HG03196 (cell line): ENCODE data around the gene EEF1AKMT4.
A peak's percentile ranks its signal among the peaks of the same experiment; 100 is the strongest.

Experiments
- ATAC-seq: cut with Tn5 transposase; IDR thresholded peaks from one replicate; pipeline ENCODE4 v1.9.1; 2021; ENCODE audit not compliant: unreplicated experiment

The EEF1AKMT4 gene

DNA sequence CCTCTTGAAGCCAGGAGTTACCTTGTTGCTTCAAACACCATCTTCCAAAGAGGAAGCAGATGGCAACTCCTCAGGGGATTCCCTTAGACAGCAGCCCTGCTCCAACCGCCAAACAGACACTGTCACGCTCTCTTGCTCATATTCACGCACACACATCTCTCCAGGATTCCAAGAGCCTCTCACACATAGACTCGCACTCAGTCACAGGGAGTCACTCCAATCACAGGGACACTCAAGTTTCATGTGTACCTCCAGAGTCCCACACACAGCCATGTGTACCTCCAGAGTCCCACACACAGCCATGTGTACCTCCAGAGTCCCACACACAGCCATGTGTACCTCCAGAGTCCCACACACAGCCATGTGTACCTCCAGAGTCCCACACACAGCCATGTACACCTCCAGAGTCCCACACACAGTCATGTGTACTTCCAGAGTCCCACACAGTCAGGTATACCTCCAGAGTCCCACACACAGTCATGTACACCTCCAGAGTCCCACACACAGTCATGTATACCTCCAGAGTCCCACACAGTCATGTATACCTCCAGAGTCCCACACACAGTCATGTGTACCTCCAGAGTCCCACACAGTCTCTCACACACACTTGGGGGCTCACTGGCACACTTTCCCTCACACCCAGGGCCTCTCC is 14.0 kb upstream of the EEF1AKMT4 start:
- no peak for ATAC-seq

DNA sequence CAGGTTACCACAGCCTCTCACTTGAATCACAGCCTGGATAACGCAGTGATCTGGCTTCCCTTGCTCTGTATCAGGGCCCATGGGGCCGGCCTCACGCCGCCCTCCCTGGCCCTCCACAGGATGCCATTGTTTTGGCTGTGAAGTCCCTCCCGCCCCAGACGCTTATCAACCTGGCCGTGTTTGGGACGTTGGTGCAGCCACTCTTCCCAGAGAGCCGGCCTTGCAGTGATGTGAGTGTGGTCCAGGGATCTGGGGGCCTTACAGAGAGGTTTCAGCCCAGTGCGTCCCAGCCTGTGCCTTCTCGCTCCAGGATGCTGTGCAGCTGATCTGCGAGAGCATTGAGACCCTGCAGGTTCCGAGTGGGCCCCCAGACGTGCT is 13.4 kb upstream of the EEF1AKMT4 start:
- ATAC-seq, result no peak

DNA sequence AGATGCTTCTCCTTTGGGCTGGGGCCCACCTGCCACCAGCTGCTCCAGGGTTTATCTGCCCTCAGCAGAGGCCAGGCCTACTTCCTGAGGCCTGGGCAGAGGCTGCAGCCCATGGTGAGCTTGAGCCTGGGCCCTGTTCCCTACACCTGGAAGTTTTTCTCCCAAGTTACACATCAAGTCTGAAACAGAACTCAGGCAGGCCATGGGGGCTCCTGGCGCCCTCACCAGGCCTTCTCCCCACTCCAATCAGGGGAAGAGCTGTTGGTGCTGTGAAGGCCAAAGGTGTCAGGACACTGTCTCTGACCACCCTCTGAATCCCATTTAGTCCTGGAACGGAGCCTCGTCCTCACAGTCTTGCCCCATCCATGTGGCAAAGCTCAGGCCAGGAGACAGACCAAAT is 12.8 kb upstream of the EEF1AKMT4 start:
- ATAC-seq, result no peak

DNA sequence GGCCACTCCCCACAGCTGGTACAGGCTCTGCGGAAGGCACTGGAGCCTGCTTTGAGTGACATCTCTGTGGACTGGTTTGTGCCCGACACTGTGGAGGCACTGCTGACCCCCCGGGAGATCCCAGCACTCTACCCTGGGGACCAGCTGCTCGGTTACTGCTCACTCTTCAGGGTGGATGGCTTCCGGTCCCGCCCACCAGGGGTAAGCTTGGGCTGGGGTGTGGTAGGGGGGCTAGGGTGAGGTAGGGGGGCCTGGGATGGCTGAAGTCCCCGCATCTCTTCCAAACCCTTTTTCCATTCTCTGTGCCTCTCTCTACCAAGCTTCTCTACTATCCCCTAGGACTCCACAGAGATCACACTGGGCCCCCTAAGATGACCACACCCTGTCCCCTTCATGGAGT is 12.3 kb upstream of the EEF1AKMT4 start:
- no peak for ATAC-seq

DNA sequence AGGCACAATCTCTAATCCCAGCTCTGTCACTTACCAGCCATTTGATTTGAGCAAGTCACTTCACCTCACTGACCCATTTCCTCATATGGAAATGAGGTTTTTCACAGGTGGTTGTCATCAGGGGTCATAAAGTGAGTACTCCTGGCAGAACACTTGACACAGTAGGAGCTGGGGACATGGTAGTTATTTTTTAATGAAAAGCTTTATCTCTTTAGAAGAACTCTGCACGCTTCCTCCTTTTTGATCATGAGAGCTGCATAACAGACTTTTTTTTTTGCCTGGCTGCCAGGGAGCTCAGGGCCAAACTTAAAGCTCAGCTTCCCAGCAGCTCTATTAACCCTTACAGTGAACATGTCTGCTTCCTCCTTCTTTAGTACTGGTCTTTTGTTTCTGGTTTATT is 11.7 kb upstream of the EEF1AKMT4 start:
- no peak for ATAC-seq

DNA sequence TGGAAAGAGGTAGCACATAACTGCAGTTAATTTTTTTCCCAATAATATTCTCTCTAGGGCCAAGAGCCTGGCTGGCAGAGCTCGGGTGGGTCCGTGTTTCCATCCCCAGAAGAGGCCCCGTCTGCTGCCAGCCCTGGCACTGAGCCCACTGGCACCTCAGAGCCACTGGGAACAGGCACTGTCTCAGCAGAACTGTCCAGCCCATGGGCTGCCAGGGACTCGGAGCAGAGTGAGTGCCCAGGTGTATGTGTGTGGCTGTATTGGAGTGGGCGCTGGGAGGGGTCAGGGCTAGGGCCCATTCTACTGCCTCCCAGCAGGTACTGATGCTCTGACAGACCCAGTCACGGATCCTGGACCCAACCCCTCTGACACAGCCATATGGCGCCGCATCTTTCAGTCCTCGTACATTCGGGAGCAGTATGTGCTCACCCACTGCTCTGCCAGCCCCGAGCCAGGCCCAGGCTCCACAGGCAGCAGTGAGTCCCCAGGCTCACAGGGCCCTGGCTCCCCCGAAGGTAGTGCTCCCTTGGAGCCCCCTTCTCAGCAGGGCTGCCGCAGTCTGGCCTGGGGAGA is 11.1 kb upstream of the EEF1AKMT4 start:
- no peak for ATAC-seq

DNA sequence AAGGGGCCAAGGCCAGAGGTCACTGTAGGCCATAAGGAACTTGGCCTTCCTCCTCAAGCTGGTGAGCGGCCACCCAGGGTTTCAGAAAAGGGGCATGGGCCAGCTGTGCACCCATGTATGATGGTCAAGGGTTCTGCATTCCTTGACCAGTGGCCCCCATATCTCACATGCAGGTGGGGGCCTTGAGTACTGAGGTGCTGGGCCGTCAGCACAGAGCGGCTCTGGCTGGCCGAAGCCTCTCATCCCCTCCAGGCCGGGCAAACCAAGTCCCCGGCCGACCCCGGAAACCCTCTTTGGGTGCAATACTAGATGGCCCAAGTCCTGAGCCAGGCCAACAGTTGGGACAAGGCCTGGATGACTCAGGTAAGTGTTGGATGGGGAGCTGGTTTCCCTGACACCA is 10.3 kb upstream of the EEF1AKMT4 start:
- no peak for ATAC-seq

DNA sequence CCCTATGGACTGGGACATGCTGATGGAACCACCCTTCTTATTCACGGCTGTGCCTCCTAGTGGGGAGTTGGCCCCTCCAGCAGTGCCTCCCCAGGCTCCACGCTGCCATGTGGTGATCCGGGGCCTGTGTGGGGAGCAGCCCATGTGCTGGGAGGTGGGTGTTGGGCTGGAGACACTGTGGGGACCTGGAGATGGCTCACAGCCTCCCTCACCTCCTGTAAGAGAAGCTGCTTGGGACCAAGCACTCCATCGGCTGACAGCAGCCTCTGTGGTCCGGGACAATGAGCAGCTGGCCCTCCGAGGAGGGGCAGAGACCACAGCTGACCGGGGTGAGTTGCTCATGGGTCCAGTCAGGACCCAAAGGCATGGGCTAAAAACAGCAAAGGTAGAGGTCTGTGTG is 9.8 kb upstream of the EEF1AKMT4 start:
- ATAC-seq, result no peak

DNA sequence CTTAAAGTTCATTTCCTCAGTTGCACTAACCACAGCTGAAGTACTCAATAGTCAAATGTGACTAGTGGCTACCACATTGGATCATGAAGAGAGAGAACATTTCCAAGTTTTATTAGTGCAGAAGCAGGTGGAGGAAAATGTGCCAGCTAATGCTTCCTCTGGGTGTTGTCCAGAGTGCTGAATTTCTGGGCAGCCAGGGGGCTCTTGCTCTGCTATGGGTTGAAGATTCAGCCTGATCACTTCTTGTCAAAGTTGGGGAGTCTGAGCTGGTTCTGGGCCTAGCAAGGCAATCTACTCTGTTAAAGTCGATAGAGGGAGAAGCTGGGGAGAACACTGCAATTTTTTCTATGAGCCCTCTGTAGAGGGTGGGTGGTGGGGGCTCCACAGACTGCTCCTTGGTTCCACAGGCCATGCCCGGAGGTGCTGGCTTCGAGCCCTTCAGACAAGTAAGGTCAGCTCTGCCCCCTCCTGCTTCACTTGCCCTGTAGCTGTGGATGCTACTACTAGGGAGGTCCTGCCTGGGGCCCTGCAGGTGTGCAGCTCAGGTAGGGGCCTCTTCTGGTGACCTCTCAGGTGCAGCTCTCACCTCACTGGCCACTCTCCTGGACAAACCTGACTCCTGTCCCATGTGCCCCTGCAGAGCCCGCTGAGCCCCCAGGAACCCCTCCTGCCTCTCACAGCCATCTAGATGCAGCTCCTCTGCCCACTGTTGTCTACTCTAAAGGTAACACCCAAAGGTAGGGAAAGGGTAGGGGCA is 8.9 kb upstream of the EEF1AKMT4 start:
- no peak for ATAC-seq

DNA sequence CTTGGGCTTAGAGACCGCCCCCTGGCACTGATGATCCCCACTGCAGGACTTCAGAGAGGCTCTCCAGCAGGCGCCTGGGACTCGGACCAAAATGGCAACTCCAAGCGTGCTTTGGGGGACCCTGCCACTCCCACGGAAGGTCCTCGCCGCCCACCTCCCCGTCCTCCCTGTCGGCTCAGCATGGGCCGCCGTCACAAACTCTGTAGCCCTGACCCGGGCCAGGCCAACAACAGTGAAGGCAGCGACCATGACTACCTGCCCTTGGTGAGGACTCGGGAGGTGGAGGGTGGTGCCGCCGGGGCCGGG is 8.4 kb upstream of the EEF1AKMT4 start:
- no peak for ATAC-seq

DNA sequence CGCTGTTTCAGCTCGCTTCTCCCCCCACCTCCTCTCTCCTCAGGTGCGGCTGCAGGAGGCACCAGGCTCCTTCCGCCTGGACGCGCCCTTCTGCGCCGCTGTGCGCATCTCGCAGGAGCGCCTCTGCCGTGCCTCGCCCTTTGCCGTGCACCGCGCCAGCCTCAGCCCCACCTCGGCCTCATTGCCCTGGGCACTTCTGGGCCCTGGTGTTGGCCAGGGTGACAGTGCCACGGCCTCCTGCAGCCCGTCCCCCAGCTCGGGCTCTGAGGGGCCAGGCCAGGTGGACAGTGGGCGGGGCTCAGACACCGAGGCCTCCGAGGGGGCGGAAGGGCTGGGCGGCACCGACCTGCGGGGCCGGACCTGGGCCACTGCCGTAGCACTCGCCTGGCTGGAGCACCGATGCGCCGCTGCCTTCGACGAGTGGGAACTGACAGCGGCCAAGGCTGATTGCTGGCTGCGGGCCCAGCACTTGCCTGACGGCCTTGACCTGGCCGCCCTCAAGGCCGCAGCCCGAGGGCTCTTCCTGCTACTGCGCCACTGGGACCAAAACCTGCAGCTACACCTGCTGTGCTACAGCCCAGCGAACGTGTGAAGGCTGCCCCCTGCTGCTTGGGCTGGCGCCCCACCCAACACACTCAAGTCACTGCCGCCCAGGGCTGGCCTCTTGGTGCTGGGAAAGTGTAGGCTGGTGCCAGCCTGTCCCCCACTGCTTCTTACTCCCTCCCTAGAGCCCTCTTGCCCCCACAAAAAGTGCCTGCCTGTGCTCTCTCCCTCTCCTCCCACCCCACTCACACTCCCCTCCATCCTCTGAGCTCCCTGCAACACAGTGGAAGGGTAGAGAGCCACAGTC is 7.8 kb upstream of the EEF1AKMT4 start:
- ATAC-seq, result no peak

DNA sequence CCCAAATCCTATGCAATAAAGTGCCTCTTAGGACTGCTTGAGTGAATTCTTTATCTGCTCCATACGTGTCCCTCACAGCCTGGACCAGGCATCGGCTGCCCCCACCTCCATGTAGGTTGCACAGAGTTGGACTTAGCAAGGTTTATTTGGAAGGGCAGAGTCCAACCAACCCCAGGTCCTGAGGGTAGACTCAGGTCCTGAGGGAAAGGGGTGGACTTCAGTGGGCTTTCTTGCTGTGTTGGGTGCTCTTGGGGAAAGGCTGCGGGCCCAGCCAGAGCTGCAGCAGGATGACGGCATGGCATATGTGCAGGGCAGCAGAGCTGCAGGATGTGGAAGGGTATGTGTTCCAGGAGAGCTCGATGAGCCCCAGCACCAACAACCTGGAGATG is 7.2 kb upstream of the EEF1AKMT4 start:
- ATAC-seq, result no peak

DNA sequence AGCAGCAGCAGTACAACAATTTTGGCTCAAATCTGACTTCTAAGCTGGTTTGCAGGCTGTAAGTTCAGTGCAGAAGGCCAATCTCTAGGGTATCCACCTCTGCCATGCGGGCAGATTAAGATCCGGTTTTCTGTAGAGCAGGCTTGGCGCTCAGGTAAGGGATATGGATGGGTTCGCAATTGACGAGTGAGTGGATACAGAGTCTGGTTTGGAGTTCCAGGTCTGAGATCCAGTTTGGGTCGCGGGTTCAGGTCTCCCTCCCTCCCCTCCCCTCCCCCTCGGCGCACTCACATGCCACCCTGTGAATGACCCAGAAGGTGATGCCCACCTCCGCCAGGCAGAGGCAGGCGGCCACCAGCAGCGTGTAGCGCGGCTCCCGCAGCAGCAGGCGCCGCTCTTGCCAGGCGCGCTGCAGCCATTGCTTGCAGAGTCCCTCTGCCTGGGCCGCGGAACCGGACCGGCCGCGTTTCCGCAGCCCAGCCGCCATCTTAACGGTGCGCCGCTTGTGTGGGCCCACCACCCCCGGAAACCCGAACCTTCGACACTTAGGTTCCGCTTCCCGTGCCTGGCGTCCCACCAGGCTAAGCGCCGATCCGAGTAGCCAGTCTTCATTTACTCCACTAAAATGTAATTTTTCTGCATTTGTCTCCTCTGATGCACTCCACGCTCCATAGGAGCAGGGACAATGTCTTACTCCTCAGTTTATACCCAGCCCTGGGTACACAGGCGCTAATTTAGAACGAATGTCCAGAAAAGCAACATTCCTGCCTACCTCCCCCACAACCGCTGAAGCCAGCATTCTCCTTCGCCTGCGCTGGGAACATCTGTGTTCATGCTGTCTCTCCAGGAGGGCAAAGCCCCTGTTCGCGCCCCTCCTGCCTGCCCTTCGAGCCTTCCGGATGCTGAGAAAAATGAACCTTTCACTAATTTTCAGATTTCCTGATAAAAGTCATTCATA is 739 bp upstream of the EEF1AKMT4 start, which contains the start of gene ALG3:
TSS of gene ALG3 (minus strand) at position 509 of the 958 bp plus-strand sequence. CDS start at position 487, 22 bp downstream.
- ATAC-seq, result peak; percentile 47

DNA sequence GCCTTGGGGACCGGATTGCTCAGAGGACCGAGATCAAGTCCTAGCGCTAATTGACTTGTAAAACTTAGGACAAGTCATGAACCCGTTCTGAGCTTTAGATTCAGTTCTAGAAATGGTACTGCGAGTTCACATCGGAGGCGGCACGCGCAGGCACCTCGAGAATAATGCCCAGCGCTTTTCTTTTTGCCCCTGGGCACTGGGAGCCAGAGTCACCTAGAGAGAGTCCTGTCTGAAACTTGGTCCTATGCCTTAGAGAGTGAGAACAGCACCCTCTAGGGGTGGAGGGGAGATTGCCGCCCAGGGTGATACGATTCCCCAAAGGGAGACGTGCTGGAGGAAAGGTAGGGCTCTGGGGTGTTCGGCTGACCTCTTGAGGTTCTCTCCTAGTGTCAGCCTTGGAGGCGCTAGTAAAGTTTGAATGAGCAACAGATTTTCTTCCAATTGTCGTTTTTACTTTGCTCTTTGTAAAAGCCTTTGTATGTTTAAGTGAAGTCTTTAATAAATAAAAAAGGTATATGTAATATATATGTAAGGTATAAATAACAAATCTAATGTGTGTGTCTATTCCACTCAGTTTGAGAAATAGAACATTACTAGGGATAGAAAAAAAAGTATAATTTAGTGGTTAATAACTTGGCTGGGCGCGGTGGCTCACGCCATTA is 826 bp downstream of the EEF1AKMT4 start:
- ATAC-seq, result peak; percentile 66

DNA sequence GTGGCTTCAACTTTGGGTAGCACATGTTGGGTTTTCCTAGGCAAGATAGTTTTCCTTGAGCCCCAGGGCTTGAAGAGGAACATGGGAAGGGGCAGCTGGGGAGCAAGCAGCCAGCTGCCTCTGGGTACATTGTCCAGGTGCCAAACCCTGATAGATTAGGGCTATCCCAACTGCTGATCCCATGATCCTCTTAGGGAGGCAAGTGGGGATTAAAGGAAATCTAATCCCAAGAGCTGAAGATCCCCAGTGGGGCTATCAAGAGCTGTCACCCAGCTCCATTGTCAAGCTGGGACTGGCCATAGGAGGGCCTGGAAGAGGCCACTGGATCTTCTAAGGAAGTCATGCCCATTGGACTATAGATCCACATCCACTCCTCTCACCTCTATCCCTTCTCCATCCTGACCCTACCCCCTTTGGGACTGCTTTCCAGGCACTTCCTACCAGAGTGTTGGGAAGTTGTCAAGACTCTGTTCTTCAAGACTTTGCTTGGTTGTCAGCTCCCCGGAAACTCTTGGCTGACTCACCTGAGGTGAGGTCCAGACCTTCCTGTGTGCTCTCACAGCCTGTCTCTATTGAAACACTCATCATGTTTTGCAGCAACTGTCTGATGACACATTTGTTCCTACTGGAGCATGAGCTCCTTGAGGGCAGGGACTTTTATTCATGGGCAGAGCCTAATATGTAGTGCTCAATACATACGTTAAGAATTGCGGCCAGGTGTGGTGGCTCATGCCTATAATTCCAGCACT is 6.0 kb downstream of the EEF1AKMT4 start:
- ATAC-seq, result no peak

DNA sequence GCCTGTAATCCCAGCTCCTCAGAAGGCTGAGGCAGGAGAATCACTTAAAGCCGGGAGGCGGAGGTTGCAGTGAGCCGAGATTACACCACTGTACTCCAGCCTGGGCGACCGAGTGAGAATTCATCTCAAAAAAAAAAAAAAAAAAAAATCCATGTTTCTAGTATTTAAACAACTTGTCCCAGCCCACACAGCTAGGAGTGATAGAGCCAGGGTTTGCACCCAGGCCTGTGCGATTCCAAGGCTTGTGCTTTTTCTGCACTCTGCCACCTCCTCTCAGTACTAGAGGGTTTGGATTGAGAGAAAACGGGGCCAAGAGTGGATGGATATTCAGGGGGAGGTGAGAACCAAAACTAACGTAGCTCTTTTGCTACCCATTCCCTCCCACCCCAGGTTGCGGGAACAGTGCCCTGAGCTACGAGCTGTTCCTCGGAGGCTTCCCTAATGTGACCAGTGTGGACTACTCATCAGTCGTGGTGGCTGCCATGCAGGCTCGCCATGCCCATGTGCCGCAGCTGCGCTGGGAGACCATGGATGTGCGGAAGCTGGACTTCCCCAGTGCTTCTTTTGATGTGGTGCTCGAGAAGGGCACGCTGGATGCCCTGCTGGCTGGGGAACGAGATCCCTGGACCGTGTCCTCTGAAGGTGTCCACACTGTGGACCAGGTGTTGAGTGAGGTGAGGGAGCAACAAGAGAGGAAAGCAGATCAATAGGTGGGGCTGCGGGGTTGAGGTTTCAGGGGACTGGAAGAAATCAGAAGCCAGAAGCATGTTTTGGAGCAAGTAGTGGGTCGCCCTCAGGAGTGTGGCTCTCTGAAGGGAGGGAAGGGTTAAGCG is 7.8 kb downstream of the EEF1AKMT4 start:
- no peak for ATAC-seq

DNA sequence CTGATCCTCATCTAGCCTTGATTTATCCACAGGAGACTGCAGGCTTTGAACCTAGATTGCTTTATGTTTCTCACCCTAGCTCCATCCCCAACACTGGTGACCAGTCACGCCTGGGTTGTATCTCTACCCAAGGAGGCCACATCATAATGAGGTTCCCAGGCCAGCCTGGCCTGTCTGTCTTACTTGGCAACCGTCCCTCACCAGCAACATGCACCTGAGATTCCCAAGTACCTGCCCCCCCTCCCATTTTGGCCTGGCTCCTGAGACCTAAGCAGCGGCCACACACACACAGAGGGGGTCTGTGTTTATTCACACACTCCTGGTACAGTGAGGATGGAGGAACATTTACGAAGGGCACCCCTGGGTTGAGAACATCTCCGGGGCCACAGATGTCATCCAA is 9.5 kb downstream of the EEF1AKMT4 start:
- ATAC-seq, result no peak

DNA sequence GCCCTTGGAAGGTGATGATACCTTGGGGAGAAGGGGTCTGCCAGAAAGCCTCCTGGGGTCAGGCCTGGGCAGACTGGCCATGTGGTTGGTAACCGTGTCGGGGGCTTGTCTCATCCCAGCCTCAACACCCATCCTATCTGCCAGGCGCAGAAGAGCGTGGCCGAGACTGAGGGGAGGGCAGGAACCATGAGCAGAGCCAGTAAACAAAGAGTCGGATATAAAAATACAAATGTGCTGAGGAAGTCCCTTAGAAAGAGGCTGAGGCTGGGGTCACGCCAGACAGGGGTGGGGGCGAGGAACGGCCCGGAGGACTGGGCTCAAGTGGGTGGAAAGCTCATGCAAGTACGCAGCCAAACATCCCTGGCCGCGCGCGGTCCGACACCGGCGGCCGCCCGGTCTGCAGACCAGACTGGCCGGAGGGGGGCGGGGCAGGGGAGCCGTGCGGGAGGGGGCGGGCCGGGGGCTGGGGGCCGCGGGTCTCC is 10.0 kb downstream of the EEF1AKMT4 start:
- ATAC-seq, result no peak
